MG63 (cell line): Measurements from ENCODE around the gene SMARCAL1. TPM values are rescaled to one million over a fixed set of nuclear protein-coding genes. Genes with fewer than 3 reads are reported as not detected.
"Not testable (repeated sequence)": the region's sequence is repeated elsewhere in the genome, so short reads cannot be mapped to it uniquely, and the experiment has no call there.

Experiments used
- DNase-seq: peaks from one replicate; pipeline ENCODE4 v3.0.0-alpha.2; 2020
- H3K27me3 ChIP-seq: fragments of 250-450 bp; sonication (Bioruptor Pico); 2 replicates; pipeline ENCODE4 v1.5.1; 2020; ENCODE audit warnings: mild to moderate bottlenecking, moderate library complexity
- H3K36me3 ChIP-seq: fragments of 250-450 bp; sonication (Bioruptor Pico); 2 replicates; pipeline ENCODE4 v1.5.1; 2020; ENCODE audit warnings: mild to moderate bottlenecking, moderate library complexity
- H3K4me3 ChIP-seq: fragments of 250-450 bp; sonication (Bioruptor Pico); 2 replicates; pipeline ENCODE4 v1.5.1; 2020; ENCODE audit warnings: mild to moderate bottlenecking, moderate library complexity
- H3K9me3 ChIP-seq: fragments of 250-450 bp; sonication (Bioruptor Pico); 2 replicates; pipeline ENCODE4 v1.5.1; 2020; ENCODE audit warnings: mild to moderate bottlenecking, moderate library complexity
- total RNA-seq: library from RNA; depleted of rRNA; stranded (reverse); fragments of >200 nt; shearing (Covaris generic); gene quantifications from 2 replicates; pipeline ENCODE4 v1.2.3, GENCODE V29; 2014; ENCODE audit warnings: low replicate concordance; rRNA removed

Gene SMARCAL1
- total RNA-seq, result 6.4 and 11.0 TPM in 2 replicates

- Histone ChIP-seq H3K4me3 (peak within 1 kb of the TSS; percentile 99), H3K27me3 (peaks cover 2% of the 10 kb centered on the region; the same call in 1 of the 2 replicates), H3K36me3 (peaks cover 24% of the 10 kb centered on the region), H3K9me3 (no peaks in the 10 kb centered on the region)
- DNase-seq, result peak; percentile 97
Measured at GRCh38 chr2:216412022-216412999, at the start of gene SMARCAL1. Gene SMARCAL1 (plus strand): TSS chr2:216412484. CDS start chr2:216414705, 2,221 bp downstream.

GRCh38 chr2:216362730-216363129, 49.6 kb upstream of the SMARCAL1 start:
- H3K9me3 ChIP-seq, result no peaks in the 10 kb centered on the region
- no peak overlapping the region for H3K4me3 ChIP-seq
- H3K36me3 ChIP-seq, result no peaks in the 10 kb centered on the region
- peaks cover 29% of the 10 kb centered on the region for H3K27me3 ChIP-seq
- DNase-seq, result peak; percentile 55

GRCh38 chr2:216363221-216363620, 49.1 kb upstream of the SMARCAL1 start:
- Histone ChIP-seq H3K36me3 (no peaks in the 10 kb centered on the region), H3K9me3 (no peaks in the 10 kb centered on the region), H3K4me3 (no peak overlapping the region), H3K27me3 (peaks cover 26% of the 10 kb centered on the region)
- no peak for DNase-seq

- peaks cover 29% of the 10 kb centered on the region for H3K27me3 ChIP-seq
- no peak for DNase-seq
- no peaks in the 10 kb centered on the region for H3K36me3 ChIP-seq
- no peak overlapping the region for H3K4me3 ChIP-seq
- H3K9me3 ChIP-seq, result no peaks in the 10 kb centered on the region
Measured at GRCh38 chr2:216365518-216365917, 46.8 kb upstream of the SMARCAL1 start.

GRCh38 chr2:216366777-216367471, 45.4 kb upstream of the SMARCAL1 start:
- peaks cover 41% of the 10 kb centered on the region for H3K27me3 ChIP-seq
- H3K36me3 ChIP-seq, result no peaks in the 10 kb centered on the region
- H3K4me3 ChIP-seq, result no peak overlapping the region
- H3K9me3 ChIP-seq, result no peaks in the 10 kb centered on the region
- no peak for DNase-seq

- Histone ChIP-seq H3K36me3 (no peaks in the 10 kb centered on the region), H3K9me3 (no peaks in the 10 kb centered on the region), H3K27me3 (peaks cover 40% of the 10 kb centered on the region), H3K4me3 (no peak overlapping the region)
- no peak for DNase-seq
Measured at GRCh38 chr2:216369821-216370220, 42.5 kb upstream of the SMARCAL1 start.

- no peak overlapping the region; the same call in 1 of the 2 replicates for H3K4me3 ChIP-seq
- no peaks in the 10 kb centered on the region for H3K36me3 ChIP-seq
- DNase-seq, result no peak
- no peaks in the 10 kb centered on the region for H3K9me3 ChIP-seq
- H3K27me3 ChIP-seq, result peaks cover 40% of the 10 kb centered on the region
Measured at GRCh38 chr2:216370961-216371712, 41.1 kb upstream of the SMARCAL1 start.

- Histone ChIP-seq H3K4me3 (peak within 1 kb of the TSS; percentile 19), H3K36me3 (no peaks in the 10 kb centered on the region), H3K9me3 (no peaks in the 10 kb centered on the region), H3K27me3 (peaks cover 36% of the 10 kb centered on the region)
- DNase-seq, result peak; percentile 65
Measured at GRCh38 chr2:216371721-216372702, 40.3 kb upstream of the SMARCAL1 start, which contains the start of gene MARCHF4. Gene MARCHF4 (minus strand): TSS chr2:216372483. CDS start chr2:216370260, 2,223 bp downstream.

GRCh38 chr2:216372761-216373291, 39.5 kb upstream of the SMARCAL1 start:
- Histone ChIP-seq H3K27me3 (peaks cover 34% of the 10 kb centered on the region), H3K4me3 (peak overlapping the region; percentile 19; the same call in 1 of the 2 replicates), H3K36me3 (no peaks in the 10 kb centered on the region), H3K9me3 (no peaks in the 10 kb centered on the region)
- no peak for DNase-seq

- DNase-seq, result no peak
- no peak overlapping the region for H3K4me3 ChIP-seq
- H3K36me3 ChIP-seq, result no peaks in the 10 kb centered on the region
- H3K27me3 ChIP-seq, result peaks cover 26% of the 10 kb centered on the region
- no peaks in the 10 kb centered on the region for H3K9me3 ChIP-seq
Measured at GRCh38 chr2:216373896-216374295, 38.4 kb upstream of the SMARCAL1 start.

GRCh38 chr2:216375286-216375685, 37.0 kb upstream of the SMARCAL1 start:
- H3K4me3 ChIP-seq, result no peak overlapping the region
- DNase-seq, result no peak
- H3K36me3 ChIP-seq, result no peaks in the 10 kb centered on the region
- peaks cover 16% of the 10 kb centered on the region for H3K27me3 ChIP-seq
- H3K9me3 ChIP-seq, result no peaks in the 10 kb centered on the region

GRCh38 chr2:216379977-216380376, 32.3 kb upstream of the SMARCAL1 start:
- H3K4me3 ChIP-seq, result no peak overlapping the region
- H3K27me3 ChIP-seq, result no peaks in the 10 kb centered on the region
- peaks cover 4% of the 10 kb centered on the region; the same call in 1 of the 2 replicates for H3K9me3 ChIP-seq
- no peak for DNase-seq
- no peaks in the 10 kb centered on the region for H3K36me3 ChIP-seq

GRCh38 chr2:216384409-216384808, 27.9 kb upstream of the SMARCAL1 start:
- H3K36me3 ChIP-seq, H3K4me3 ChIP-seq, H3K27me3 ChIP-seq, H3K9me3 ChIP-seq: not testable (repeated sequence)
- DNase-seq, result peak; percentile 35

- no peaks in the 10 kb centered on the region for H3K27me3 ChIP-seq
- H3K9me3 ChIP-seq, result peaks cover 4% of the 10 kb centered on the region; the same call in 1 of the 2 replicates
- no peaks in the 10 kb centered on the region for H3K36me3 ChIP-seq
- H3K4me3 ChIP-seq, result no peak overlapping the region
- DNase-seq, result no peak
Measured at GRCh38 chr2:216385478-216385877, 26.8 kb upstream of the SMARCAL1 start.

GRCh38 chr2:216387262-216387661, 25.0 kb upstream of the SMARCAL1 start:
- Histone ChIP-seq H3K36me3 (no peaks in the 10 kb centered on the region), H3K9me3 (peaks cover 4% of the 10 kb centered on the region; the same call in 1 of the 2 replicates), H3K27me3 (no peaks in the 10 kb centered on the region), H3K4me3 (no peak overlapping the region)
- no peak for DNase-seq
